Measurements from ENCODE around the gene EPB41. TPM values are rescaled to one million over a fixed set of nuclear protein-coding genes. Genes with fewer than 3 reads are reported as not detected.

EPB41 gene
- total RNA-seq, result 9.4 and 10.8 TPM in 2 replicates

GRCh38 chr1:28914228-28915030, at the start of gene EPB41:
Gene EPB41 (plus strand): TSS chr1:28914569. CDS start chr1:28987438, 72,869 bp downstream.

GRCh38 chr1:29123887-29124365, 209.6 kb downstream of the EPB41 start, which contains the start of gene TMEM200B:
Gene TMEM200B (minus strand): TSS chr1:29123903. CDS start chr1:29121828, 2,075 bp downstream.

Other genes with a start within 250 kb of the EPB41 start
- 4.5 and 5.7 TPM in 2 replicates for gene GMEB1, start 245.8 kb upstream of the EPB41 start, total RNA-seq
- gene YTHDF2, start 177.6 kb upstream of the EPB41 start, total RNA-seq, result 47.6 and 49.2 TPM in 2 replicates
- gene OPRD1, start 102.4 kb upstream of the EPB41 start, total RNA-seq, result not detected in 2 replicates
- gene TMEM200B, start 209.3 kb downstream of the EPB41 start, total RNA-seq, result 17.1 and 19.7 TPM in 2 replicates